Measurements from ENCODE around the gene TRIM72.

DNA sequence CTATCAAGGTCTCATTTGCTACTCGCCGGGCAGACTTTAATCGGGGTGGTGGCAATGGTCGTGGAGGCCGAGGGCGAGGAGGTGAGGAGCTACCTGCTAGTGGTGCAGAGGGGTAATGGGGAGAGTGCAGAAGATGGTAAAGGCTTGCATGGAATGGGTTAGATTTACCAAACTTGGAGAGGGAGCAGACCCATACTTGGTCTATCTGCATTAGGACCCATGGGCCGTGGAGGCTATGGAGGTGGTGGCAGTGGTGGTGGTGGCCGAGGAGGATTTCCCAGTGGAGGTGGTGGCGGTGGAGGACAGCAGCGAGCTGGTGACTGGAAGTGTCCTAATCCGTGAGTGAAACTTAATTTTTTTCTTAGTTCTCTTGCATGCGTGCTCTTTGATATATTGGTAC is 23.9 kb upstream of the TRIM72 start:
- TF ChIP-seq, protein P1, sequence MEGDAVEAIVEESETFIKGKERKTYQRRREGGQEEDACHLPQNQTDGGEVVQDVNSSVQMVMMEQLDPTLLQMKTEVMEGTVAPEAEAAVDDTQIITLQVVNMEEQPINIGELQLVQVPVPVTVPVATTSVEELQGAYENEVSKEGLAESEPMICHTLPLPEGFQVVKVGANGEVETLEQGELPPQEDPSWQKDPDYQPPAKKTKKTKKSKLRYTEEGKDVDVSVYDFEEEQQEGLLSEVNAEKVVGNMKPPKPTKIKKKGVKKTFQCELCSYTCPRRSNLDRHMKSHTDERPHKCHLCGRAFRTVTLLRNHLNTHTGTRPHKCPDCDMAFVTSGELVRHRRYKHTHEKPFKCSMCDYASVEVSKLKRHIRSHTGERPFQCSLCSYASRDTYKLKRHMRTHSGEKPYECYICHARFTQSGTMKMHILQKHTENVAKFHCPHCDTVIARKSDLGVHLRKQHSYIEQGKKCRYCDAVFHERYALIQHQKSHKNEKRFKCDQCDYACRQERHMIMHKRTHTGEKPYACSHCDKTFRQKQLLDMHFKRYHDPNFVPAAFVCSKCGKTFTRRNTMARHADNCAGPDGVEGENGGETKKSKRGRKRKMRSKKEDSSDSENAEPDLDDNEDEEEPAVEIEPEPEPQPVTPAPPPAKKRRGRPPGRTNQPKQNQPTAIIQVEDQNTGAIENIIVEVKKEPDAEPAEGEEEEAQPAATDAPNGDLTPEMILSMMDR (conservative IDR thresholded peaks at IDR 0.05; ENCODE audit: low read depth, low read length): no peak
- TF ChIP-seq MAFK (IDR thresholded peaks at IDR 0.05; ENCODE audit: low read depth, low read length): no peak
- no peak for TF ChIP-seq POLR2A (IDR thresholded peaks at IDR 0.05; ENCODE audit: low read depth, low read length)
- no peak for TF ChIP-seq BHLHE40 (IDR thresholded peaks at IDR 0.05; ENCODE audit: low read depth, low read length)
- TF ChIP-seq RAD21 (IDR thresholded peaks at IDR 0.05; ENCODE audit: low read length): no peak
- TF ChIP-seq SMC3 (IDR thresholded peaks at IDR 0.05; ENCODE audit: low read depth, low read length): no peak
